ENCODE data around the gene PABPN1L. TPM values are rescaled to one million over a fixed set of nuclear protein-coding genes. Genes with fewer than 3 reads are reported as not detected.

The PABPN1L gene
- total and polyA plus RNA-seq, 2 of the 13 experiments (the other 11 are each of a cell fraction or from before 2014, with no cell fraction given) = not detected

GRCh38 chr16:88895335-88895734, 28.9 kb upstream of the PABPN1L start:
- TF ChIP-seq ARNTL (CRISPR knock-in tag; IDR thresholded peaks at IDR 0.05) (no peak), ATF7-NPFF (CRISPR knock-in tag; IDR thresholded peaks at IDR 0.05; ENCODE audit: low read depth) (no peak), SRSF9 (IDR thresholded peaks at IDR 0.05; ENCODE audit: borderline replicate concordance, insufficient read depth, low read depth, low read length, poor library complexity, severe bottlenecking) (no peak), ZNF549 (CRISPR knock-in tag; IDR thresholded peaks at IDR 0.05) (no peak), ZNF619 (CRISPR knock-in tag; IDR thresholded peaks at IDR 0.05) (no peak), STAT6 (CRISPR knock-in tag; IDR thresholded peaks at IDR 0.05; ENCODE audit: borderline replicate concordance) (no peak)
- WGBS (ENCODE audit: low lambda C conversion rate) = 25% methylated on average over 8 of the region's 22 CpGs
- no peaks in the 10 kb centered on the region for H3K36me3 ChIP-seq (replicated peaks in 1 of 2; ENCODE audit: control insufficient read depth in 1 of 2, insufficient read depth in 2 of 2, low read length in 2 of 2)
- ATAC-seq = no peak
- peaks cover 63 to 96% of the 10 kb centered on the region in 2 experiments for H3K27me3 ChIP-seq (ENCODE audit: control insufficient read depth in 1 of 2, insufficient read depth in 2 of 2, low read length in 2 of 2)
- H3K9ac ChIP-seq (ENCODE audit: insufficient read depth, low read depth, low read length) = no peak overlapping the region
- intact Hi-C loops (cut with micrococcal nuclease; ENCODE audit: unreplicated experiment) = no loop called here
- BruUV-seq (replicated peaks) = no TSS peak
- H3K4me1 ChIP-seq (ENCODE audit: insufficient read depth, low read length) = no peaks in the 10 kb centered on the region
- H2AFZ ChIP-seq (ENCODE audit: low read length) = no peak overlapping the region
- H3K4me2 ChIP-seq (ENCODE audit: low read depth, low read length) = no peak overlapping the region
- ChIA-PET CTCF (ENCODE audit: low intra/inter-chr PET ratio, low total read pairs) (no interaction called here), POLR2A (no interaction called here)
- no peak for DNase-seq (ENCODE audit: low spot score)
- in situ Hi-C loops (cut with HindIII; ENCODE audit: extremely low pct_ligation_motif_present, low pct_unique_long_range_greater_than_20kb) = no loop called here
- no peak overlapping the region for H3K4me3 ChIP-seq (replicated peaks in 1 of 3; ENCODE audit: insufficient read depth in 1 of 3, low read depth in 2 of 3, low read length in 3 of 3)
- peaks cover 4% of the 10 kb centered on the region; the same call in 1 of the 2 replicates for H4K20me1 ChIP-seq (ENCODE audit: insufficient read depth, low read length)
- no peaks in the 10 kb centered on the region for H3K79me2 ChIP-seq (ENCODE audit: insufficient read depth, low read length)
- H3K27ac ChIP-seq (ENCODE audit: extremely low read length, insufficient read depth, low read length) = no peak overlapping the region
- H3K9me3 ChIP-seq (ENCODE audit: low read length) = no peaks in the 10 kb centered on the region
- no peak for FAIRE-seq

All from HepG2 (cell line).